RWPE2 (cell line): ENCODE results near the gene FBXO17.

Experiments
- ATAC-seq: fragments of 200-7000 bp; cut with Tn5 transposase; 3 replicates; pipeline ENCODE4 v1.9.1; 2021; ENCODE audit warnings: low read depth
- DNase-seq: peaks from one replicate; pipeline ENCODE4 v3.0.0-alpha.2; 2020; ENCODE audit warnings: low spot score
- H3K27ac ChIP-seq: fragments of 450-650 bp; 2 replicates; pipeline ENCODE4 v1.5.1; 2017; ENCODE audit warnings: mild to moderate bottlenecking; ENCODE audit not compliant: poor library complexity, severe bottlenecking
- H3K27me3 ChIP-seq: fragments of 250-450 bp; sonication (Bioruptor Pico); 2 replicates; pipeline ENCODE4 v1.5.1; 2021; ENCODE audit warnings: mild to moderate bottlenecking, moderate library complexity; ENCODE audit not compliant: insufficient read depth, poor library complexity, severe bottlenecking
- H3K36me3 ChIP-seq: fragments of 250-450 bp; sonication (Bioruptor Pico); 2 replicates; pipeline ENCODE4 v1.5.1; 2020; ENCODE audit warnings: low read depth, mild to moderate bottlenecking, moderate library complexity
- H3K4me1 ChIP-seq: fragments of 250-450 bp; sonication (Bioruptor Pico); 2 replicates; pipeline ENCODE4 v1.5.1; 2021; ENCODE audit warnings: mild to moderate bottlenecking, moderate library complexity; ENCODE audit not compliant: insufficient read depth, poor library complexity, severe bottlenecking
- H3K4me3 ChIP-seq: fragments of 250-450 bp; sonication (Bioruptor Pico); 2 replicates; pipeline ENCODE4 v1.5.1; 2021; ENCODE audit warnings: mild to moderate bottlenecking, moderate library complexity; ENCODE audit not compliant: severe bottlenecking
- H3K9me3 ChIP-seq: fragments of 250-450 bp; sonication (Bioruptor Pico); 2 replicates; pipeline ENCODE4 v1.5.1; 2021; ENCODE audit warnings: mild to moderate bottlenecking, moderate library complexity; ENCODE audit not compliant: severe bottlenecking
- CTCF ChIP-seq: fragments of 450-650 bp; IDR thresholded peaks from one replicate; pipeline ENCODE4 v1.5.1; 2017; ENCODE audit warnings: mild to moderate bottlenecking, moderate library complexity; ENCODE audit not compliant: poor library complexity, severe bottlenecking

FBXO17 gene

GRCh38 chr19:38912600-38913514, 62.7 kb downstream of the FBXO17 start:
- H3K4me1 ChIP-seq: no peaks in the 10 kb centered on the region
- H3K9me3 ChIP-seq: no peaks in the 10 kb centered on the region
- H3K4me3 ChIP-seq: no peak overlapping the region
- TF ChIP-seq CTCF: no peak
- ATAC-seq (no peak), DNase-seq (no peak)
- H3K27ac ChIP-seq: no peak overlapping the region
- H3K36me3 ChIP-seq: no peaks in the 10 kb centered on the region
- H3K27me3 ChIP-seq: no peaks in the 10 kb centered on the region

GRCh38 chr19:38911388-38912001, 64.0 kb downstream of the FBXO17 start:
- Histone ChIP-seq H3K4me1 (no peaks in the 10 kb centered on the region), H3K4me3 (no peak overlapping the region), H3K9me3 (no peaks in the 10 kb centered on the region), H3K36me3 (no peaks in the 10 kb centered on the region), H3K27me3 (no peaks in the 10 kb centered on the region), H3K27ac (no peak overlapping the region)
- no peak for DNase-seq
- peak; percentile 15; the same call in 1 of the 3 replicates for ATAC-seq
- no peak for TF ChIP-seq CTCF

- no peak for TF ChIP-seq CTCF
- Histone ChIP-seq H3K36me3 (no peaks in the 10 kb centered on the region; the same call in 1 of the 2 replicates), H3K27me3 (no peaks in the 10 kb centered on the region), H3K9me3 (no peaks in the 10 kb centered on the region), H3K4me3 (no peak overlapping the region), H3K4me1 (no peaks in the 10 kb centered on the region), H3K27ac (no peak overlapping the region)
- no peak for DNase-seq
- ATAC-seq: no peak
These were observed 65.1 kb downstream of the FBXO17 start for GRCh38 chr19:38910488-38910887.

- no peak overlapping the region for H3K4me3 ChIP-seq
- ATAC-seq: no peak
These were observed 66.6 kb downstream of the FBXO17 start for GRCh38 chr19:38908911-38909310.

More at GRCh38 chr19:38908911-38909310, 66.6 kb downstream of the FBXO17 start:
- Histone ChIP-seq H3K27me3 (no peaks in the 10 kb centered on the region), H3K4me1 (no peaks in the 10 kb centered on the region), H3K27ac (no peak overlapping the region), H3K36me3 (no peaks in the 10 kb centered on the region; the same call in 1 of the 2 replicates), H3K9me3 (no peaks in the 10 kb centered on the region)
- DNase-seq: no peak
- no peak for TF ChIP-seq CTCF
